H9 (cell line): ENCODE measurements around the gene IL16. TPM values are rescaled to one million over a fixed set of nuclear protein-coding genes. Genes with fewer than 3 reads are reported as not detected.

Source experiments
- DNase-seq: peaks from one replicate; pipeline ENCODE4 v3.0.0-alpha.2; 2017
- H2AFZ ChIP-seq: one replicate; pipeline ENCODE4 v1.6.1; 2013; ENCODE audit warnings: mild to moderate bottlenecking, low read length, control low read depth, moderate library complexity
- H2AK5ac ChIP-seq: 2 replicates; pipeline ENCODE4 v1.6.1; 2013; ENCODE audit warnings: low read length, control low read depth, mixed read lengths; ENCODE audit not compliant: insufficient read length
- H2BK120ac ChIP-seq: one replicate; pipeline ENCODE4 v1.6.1; 2013; ENCODE audit warnings: low read depth, mild to moderate bottlenecking, low read length, control low read depth, inconsistent platforms; ENCODE audit not compliant: poor library complexity, severe bottlenecking
- H2BK12ac ChIP-seq: 2 replicates; pipeline ENCODE4 v1.6.1; 2013; ENCODE audit warnings: low read length, control low read depth, mixed read lengths, low read depth; ENCODE audit not compliant: insufficient read length
- H2BK15ac ChIP-seq: 2 replicates; pipeline ENCODE4 v1.6.1; 2013; ENCODE audit warnings: low read depth, low read length, control low read depth
- H2BK20ac ChIP-seq: one replicate; pipeline ENCODE4 v1.6.1; 2013; ENCODE audit warnings: low read depth, mild to moderate bottlenecking, low read length, control low read depth, inconsistent platforms; ENCODE audit not compliant: poor library complexity, severe bottlenecking
- H2BK5ac ChIP-seq: 2 replicates; pipeline ENCODE4 v1.6.1; 2013; ENCODE audit warnings: low read length, control low read depth, mixed read lengths; ENCODE audit not compliant: insufficient read length
- H3K14ac ChIP-seq: 2 replicates; pipeline ENCODE4 v1.6.1; 2013; ENCODE audit warnings: low read length, control low read depth; ENCODE audit not compliant: insufficient read depth
- H3K18ac ChIP-seq: 2 replicates; pipeline ENCODE4 v1.6.1; 2013; ENCODE audit warnings: low read depth, mild to moderate bottlenecking, mixed read lengths, low read length, control low read depth; ENCODE audit not compliant: insufficient read length
- H3K23ac ChIP-seq: 2 replicates; pipeline ENCODE4 v1.6.1; 2013; ENCODE audit warnings: low read length, control low read depth, mixed read lengths, low read depth; ENCODE audit not compliant: insufficient read length
- H3K23me2 ChIP-seq: 2 replicates; pipeline ENCODE4 v1.6.1; 2013; ENCODE audit warnings: low read depth, mild to moderate bottlenecking, mixed read lengths, low read length, control low read depth; ENCODE audit not compliant: insufficient read length, poor library complexity, severe bottlenecking
- H3K27ac ChIP-seq: 2 replicates; pipeline ENCODE4 v1.5.1; 2013; ENCODE audit warnings: low read length, control low read depth, mixed read lengths, low read depth; ENCODE audit not compliant: insufficient read length
- H3K27me3 ChIP-seq: 2 replicates; pipeline ENCODE4 v1.6.1; 2013; ENCODE audit warnings: low read length, control low read depth, inconsistent platforms; ENCODE audit not compliant: insufficient read depth
- H3K4ac ChIP-seq: 2 replicates; pipeline ENCODE4 v1.6.1; 2013; ENCODE audit warnings: low read depth, mild to moderate bottlenecking, control low read depth, inconsistent platforms, low read length, moderate library complexity
- H3K4me1 ChIP-seq: 2 replicates; pipeline ENCODE4 v1.6.1; 2013; ENCODE audit warnings: low read length, control low read depth, inconsistent platforms; ENCODE audit not compliant: insufficient read depth
- H3K4me2 ChIP-seq: 2 replicates; pipeline ENCODE4 v1.6.1; 2013; ENCODE audit warnings: low read length, control low read depth, mixed read lengths; ENCODE audit not compliant: insufficient read length, insufficient read depth
- H3K56ac ChIP-seq: 2 replicates; pipeline ENCODE4 v1.6.1; 2013; ENCODE audit warnings: low read depth, mild to moderate bottlenecking, mixed read lengths, low read length, control low read depth; ENCODE audit not compliant: insufficient read length
- H3K79me1 ChIP-seq: 2 replicates; pipeline ENCODE4 v1.6.1; 2013; ENCODE audit warnings: low read depth, mild to moderate bottlenecking, moderate library complexity, low read length, control low read depth, inconsistent platforms; ENCODE audit not compliant: insufficient read depth, poor library complexity, severe bottlenecking
- H3K79me2 ChIP-seq: 2 replicates; pipeline ENCODE4 v1.6.1; 2013; ENCODE audit warnings: low read length, control low read depth, inconsistent platforms; ENCODE audit not compliant: insufficient read depth
- H3K9ac ChIP-seq: 2 replicates; pipeline ENCODE4 v1.6.1; 2013; ENCODE audit warnings: low read length, control low read depth, mixed read lengths; ENCODE audit not compliant: insufficient read length; ENCODE audit errors: extremely low read depth
- H3K9me3 ChIP-seq: one replicate; pipeline ENCODE4 v1.6.1; 2013; ENCODE audit warnings: low read depth, low read length, inconsistent platforms; ENCODE audit not compliant: control insufficient read depth
- H3T11ph ChIP-seq: one replicate; pipeline ENCODE4 v1.6.1; 2013; ENCODE audit warnings: mild to moderate bottlenecking, low read length, control low read depth, inconsistent platforms
- H4K20me1 ChIP-seq: one replicate; pipeline ENCODE4 v1.6.1; 2013; ENCODE audit not compliant: control insufficient read depth, insufficient read length, insufficient read depth
- H4K5ac ChIP-seq: 2 replicates; pipeline ENCODE4 v1.6.1; 2013; ENCODE audit warnings: low read depth, mild to moderate bottlenecking, mixed read lengths, low read length, control low read depth; ENCODE audit not compliant: insufficient read length
- H4K8ac ChIP-seq: replicated peaks from 2 replicates; pipeline ENCODE4 v1.6.1; 2013; ENCODE audit warnings: low read length, control low read depth, mixed read lengths, low read depth; ENCODE audit not compliant: insufficient read length
- H4K91ac ChIP-seq: 2 replicates; pipeline ENCODE4 v1.6.1; 2013; ENCODE audit warnings: low read depth, mild to moderate bottlenecking, moderate library complexity, mixed read lengths, low read length, control low read depth; ENCODE audit not compliant: insufficient read length
- H3K27ac Mint-ChIP-seq, 3 experiments: 2 replicates in 2 of 3; 3 replicates in 1 of 3; pipeline ENCODE4 v1.8.0; 2020 to 2021; ENCODE audit warnings: mixed read lengths in 3 of 3, mild to moderate bottlenecking in 1 of 3, moderate library complexity in 1 of 3
- H3K27me3 Mint-ChIP-seq: 2 replicates; pipeline ENCODE4 v1.8.0; 2021; ENCODE audit warnings: low read depth, mild to moderate bottlenecking, moderate library complexity, mixed read lengths
- H3K36me3 Mint-ChIP-seq, 3 experiments: 2 replicates in 2 of 3; 3 replicates in 1 of 3; pipeline ENCODE4 v1.8.0; 2020 to 2021; ENCODE audit warnings: low read depth in 3 of 3, mixed read lengths in 3 of 3; ENCODE audit not compliant: insufficient read depth in 1 of 3
- H3K4me1 Mint-ChIP-seq, 2 experiments: 2 replicates each; pipeline ENCODE4 v1.8.0; 2020; ENCODE audit warnings: mixed read lengths in 2 of 2
- H3K4me3 Mint-ChIP-seq, 2 experiments: 2 replicates in 1 of 2; 3 replicates in 1 of 2; pipeline ENCODE4 v1.8.0; 2020 to 2021; ENCODE audit warnings: mild to moderate bottlenecking in 2 of 2, mixed read lengths in 2 of 2, moderate library complexity in 1 of 2
- H3K9me3 Mint-ChIP-seq, 2 experiments: 2 replicates in 1 of 2; 3 replicates in 1 of 2; pipeline ENCODE4 v1.8.0; 2020; ENCODE audit warnings: mild to moderate bottlenecking in 2 of 2, mixed read lengths in 2 of 2, moderate library complexity in 1 of 2
- CTCF ChIP-seq: fragments of 200-600 bp; sonication (generic); conservative IDR thresholded peaks from 3 replicates; pipeline ENCODE4 v1.8.0; 2021; ENCODE audit warnings: antibody characterized with exemption, mild to moderate bottlenecking
- WGBS: extraction: QIAGEN DNeasy Blood & Tissue Kit; methylation state at CpG from one replicate; pipeline ENCODE4 v1.1.7; 2013; ENCODE audit warnings: missing lambda C conversion rate, low lambda C conversion rate, mixed read lengths; ENCODE audit not compliant: insufficient read length; ENCODE audit errors: extremely low coverage; 5-methylcytosine and 5-hydroxymethylcytosine counted together
- total RNA-seq: library from RNA; stranded (reverse); gene quantifications from 2 replicates; pipeline ENCODE4 v1.2.1, GENCODE V29; 2021

IL16 gene
- total RNA-seq, 1 experiment from 2014 or later: 0.28 TPM

DNA sequence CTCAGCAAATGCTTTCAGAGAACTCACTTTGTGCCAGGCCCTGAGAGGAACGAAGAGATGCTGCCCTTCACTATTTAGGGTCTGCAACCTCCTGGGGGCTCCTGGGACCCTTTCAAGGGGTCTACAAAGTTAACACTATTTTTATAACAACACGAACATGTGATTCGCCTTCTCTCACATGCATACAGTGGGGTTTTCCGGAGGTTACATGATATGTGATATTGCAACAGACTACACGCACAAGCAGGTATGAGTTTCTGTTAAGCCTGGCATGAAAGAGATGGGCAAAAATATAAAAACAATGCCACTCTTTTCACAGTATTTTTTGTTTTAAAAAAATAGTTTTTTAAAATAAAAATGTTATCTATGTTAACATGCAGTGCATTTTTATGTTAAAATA is 117.0 kb downstream of the IL16 start:
- Histone ChIP-seq H3K4me1 (no peaks in the 10 kb centered on the region), H3K4ac (no peak overlapping the region), H3K14ac (no peak overlapping the region), H4K5ac (no peak overlapping the region), H2BK5ac (no peak overlapping the region), H3K56ac (no peak overlapping the region), H3K27ac (no peak overlapping the region), H3K4me2 (no peak overlapping the region), H4K91ac (no peak overlapping the region), H3T11ph (no peak overlapping the region), H2BK20ac (no peak overlapping the region), H3K79me1 (no peaks in the 10 kb centered on the region), H3K9ac (no peak overlapping the region), H2BK15ac (no peak overlapping the region), H3K23me2 (no peaks in the 10 kb centered on the region), H3K9me3 (no peaks in the 10 kb centered on the region), H2BK12ac (no peak overlapping the region), H3K27me3 (no peaks in the 10 kb centered on the region), H3K23ac (no peak overlapping the region), H4K8ac (no peak overlapping the region), H3K18ac (no peak overlapping the region), H2AFZ (no peak overlapping the region), H2AK5ac (no peak overlapping the region), H3K79me2 (no peaks in the 10 kb centered on the region), H4K20me1 (no peaks in the 10 kb centered on the region), H2BK120ac (no peak overlapping the region)
- H3K27ac Mint-ChIP-seq: no peak overlapping the region
- no peak overlapping the region for H3K4me3 Mint-ChIP-seq
- DNase-seq: no peak
- H3K9me3 Mint-ChIP-seq: no peaks in the 10 kb centered on the region
- H3K36me3 Mint-ChIP-seq: peaks cover 13 to 34% (median 20%) of the 10 kb centered on the region in 3 experiments
- TF ChIP-seq CTCF: no peak
- H3K4me1 Mint-ChIP-seq: no peaks in the 10 kb centered on the region
- no peaks in the 10 kb centered on the region; the same call in 1 of the 2 replicates for H3K27me3 Mint-ChIP-seq
- no CpG with 5 or more reads among the region's 5 CpGs for WGBS
